ENCODE results near the gene MNT.

The MNT gene

GRCh38 chr17:2395258-2396181, 5.3 kb downstream of the MNT start:
- peak; percentile 48 for DNase-seq

GRCh38 chr17:2394775-2395201, 6.1 kb downstream of the MNT start:
- DNase-seq = no peak

DNA sequence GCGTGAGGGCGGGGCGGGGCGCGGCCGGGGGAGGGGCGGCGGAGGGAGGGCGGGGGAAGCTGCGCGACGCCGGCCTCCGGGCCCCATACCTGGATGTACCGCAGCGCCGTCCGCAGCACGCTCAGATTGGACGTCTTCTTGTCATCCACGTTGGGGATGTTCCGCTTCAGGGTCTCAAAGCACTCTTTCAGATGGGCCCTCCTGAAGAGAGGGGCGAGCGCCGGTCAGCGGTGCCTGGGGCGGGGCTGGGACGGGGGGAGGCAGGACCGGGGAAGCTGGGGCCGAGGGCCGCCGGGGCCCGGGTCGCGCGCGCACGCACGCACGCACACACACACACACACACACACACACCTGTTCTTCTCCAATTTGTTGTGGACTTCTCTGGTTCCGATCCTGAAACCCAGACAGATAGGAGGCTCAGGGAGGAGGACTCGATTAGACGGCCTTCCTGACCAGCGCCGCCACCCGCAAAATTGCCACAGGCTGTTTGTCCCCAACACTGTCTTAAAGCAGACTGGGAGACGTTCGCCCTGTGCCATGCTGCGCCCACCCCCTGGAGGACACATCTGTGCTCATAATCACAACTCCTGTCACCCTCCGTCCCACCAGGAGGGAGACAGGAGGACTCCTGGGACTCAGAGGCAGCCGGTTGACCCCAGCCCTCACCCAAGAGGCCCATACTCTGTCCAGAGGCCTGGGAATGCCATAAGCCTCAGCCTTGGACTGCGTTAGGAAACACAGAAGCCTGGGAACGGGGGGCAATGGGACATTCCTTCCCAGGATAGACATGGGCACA, 6.7 kb downstream of the MNT start:
- DNase-seq = no peak

GRCh38 chr17:2393174-2393953, 7.5 kb downstream of the MNT start:
- DNase-seq = peak; percentile 88

- DNase-seq = peak; percentile 95
These were observed 8.3 kb downstream of the MNT start for GRCh38 chr17:2392252-2393173.

GRCh38 chr17:2391597-2392251, 9.1 kb downstream of the MNT start:
- no peak for DNase-seq

DNA sequence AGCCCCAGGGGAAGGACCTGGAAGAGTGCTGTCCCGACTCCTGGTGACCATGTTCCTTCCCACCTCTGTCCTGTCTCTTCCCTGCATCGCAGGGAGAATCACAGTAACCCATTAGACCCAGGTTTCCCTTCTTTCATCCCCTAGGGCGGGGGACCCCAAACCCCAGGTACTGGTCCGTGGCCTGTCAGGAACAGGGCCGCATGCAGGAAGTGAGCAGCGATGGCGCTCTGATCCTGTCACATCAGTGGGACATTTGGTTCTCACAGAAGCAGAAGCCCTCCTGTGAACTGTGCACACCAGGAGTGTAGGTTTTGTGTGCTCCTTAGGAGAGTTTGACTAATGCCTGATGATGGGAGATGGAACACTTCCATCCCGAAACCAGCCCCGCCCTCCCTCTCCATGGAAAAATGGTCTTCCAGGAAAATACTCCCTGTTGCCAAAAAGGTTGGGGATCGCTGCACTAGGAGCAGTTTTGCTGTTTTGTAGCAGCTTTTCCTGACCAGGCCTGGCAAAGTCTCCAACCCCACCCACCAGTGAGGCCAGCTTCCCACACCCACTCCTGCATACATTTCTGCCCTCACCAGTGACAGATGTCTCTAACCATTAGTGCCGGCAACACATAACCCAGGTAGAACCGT, 10.5 kb downstream of the MNT start:
- DNase-seq = no peak

DNA sequence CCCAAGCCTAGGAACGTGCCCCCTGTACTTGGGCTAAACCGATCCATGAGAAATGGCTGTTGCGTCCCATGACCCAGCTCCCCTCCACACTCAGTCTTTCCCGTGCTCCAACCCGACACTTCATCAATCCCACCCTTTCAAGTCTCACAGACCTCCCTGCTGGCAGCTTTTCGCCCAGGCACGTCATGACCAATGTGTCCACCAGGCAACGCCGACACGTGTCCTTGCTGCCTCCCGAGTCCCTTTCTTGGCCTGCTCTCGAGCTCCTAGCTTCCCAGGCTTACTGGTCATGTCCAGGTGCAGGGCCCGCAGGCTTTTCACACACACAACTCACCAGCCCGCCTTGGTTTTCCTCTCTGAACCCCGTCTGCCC, 12.2 kb downstream of the MNT start:
- no peak for DNase-seq

DNA sequence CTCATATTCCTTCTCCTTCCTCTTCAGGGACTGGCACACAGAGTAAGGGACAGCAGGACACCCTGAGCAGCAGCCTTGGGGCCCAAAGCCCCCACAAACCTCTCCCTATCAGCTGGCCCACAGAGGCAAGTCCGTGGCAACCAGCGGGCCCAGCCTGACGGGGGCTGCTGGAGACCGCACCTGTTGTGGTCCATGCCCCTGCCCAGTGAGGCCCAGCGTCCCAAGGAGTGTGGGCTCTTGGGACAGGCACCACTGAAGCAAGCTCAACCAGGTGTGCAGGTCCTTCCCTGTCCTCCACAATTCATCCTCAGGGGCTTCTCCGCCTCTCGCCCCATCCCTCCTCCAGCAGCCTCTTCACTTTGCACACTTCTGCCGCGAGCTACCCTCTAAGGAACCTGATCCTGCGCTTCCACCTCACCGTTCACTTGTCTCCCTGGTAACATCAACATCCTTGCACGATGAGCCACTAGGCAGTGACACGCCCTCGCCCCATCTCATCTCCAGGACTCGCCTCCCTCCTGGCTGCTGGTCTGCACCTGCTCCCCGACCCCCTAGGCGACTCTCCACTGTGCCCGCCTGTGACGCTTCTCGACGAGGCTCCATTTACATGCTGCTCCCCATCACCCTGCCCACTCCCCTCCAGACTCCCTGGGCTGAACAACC, 12.7 kb downstream of the MNT start:
- DNase-seq = no peak

GRCh38 chr17:2387086-2388019, 13.5 kb downstream of the MNT start:
- no peak for DNase-seq

GRCh38 chr17:2386400-2387085, 14.3 kb downstream of the MNT start:
- no peak for DNase-seq

DNA sequence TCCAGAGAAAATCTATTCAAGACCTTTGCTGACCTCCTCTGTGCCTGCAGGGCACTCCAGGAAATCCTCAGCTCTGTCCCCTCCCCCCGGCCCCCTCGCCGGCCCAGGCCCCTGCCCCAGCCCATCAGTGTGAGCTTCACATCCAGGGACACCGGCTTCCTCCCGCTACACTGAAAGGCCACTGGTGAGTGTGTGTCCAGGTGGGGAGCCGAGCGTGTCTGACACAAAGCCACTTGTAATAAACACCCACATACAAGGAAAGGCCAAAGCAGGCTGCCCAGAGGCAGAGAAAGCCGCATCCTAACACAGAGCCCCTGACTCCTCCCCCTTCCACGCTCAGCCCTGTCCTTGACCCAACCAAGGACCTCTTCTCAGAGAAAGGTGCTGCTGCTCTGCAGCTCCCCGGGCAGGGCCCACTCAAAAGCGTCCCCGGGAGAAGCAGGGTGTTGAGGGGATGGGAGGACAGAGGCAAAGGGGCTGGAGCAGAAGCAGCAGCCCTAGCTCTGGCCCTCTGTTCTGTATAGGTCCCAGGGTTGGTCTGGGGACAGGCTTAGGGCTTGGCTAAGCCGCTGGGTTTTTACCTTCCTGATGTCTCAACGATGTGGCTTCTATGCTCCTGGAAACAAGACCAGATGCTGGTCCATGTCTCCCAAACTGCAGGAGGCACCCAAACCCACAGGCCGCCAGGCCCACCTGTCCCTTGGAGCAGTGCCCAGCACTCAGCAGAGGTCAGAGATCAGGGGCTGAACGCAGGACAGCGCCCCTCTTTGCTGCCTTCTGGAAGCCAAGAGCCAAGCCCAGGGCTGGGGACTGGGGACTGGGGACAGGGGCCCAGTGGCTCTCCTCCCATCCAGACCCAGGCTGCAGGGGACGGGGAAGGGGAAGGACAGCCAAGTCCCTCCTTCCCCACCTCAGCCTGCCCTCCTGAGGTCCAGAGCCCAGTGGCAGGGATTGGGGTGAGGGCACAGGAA, 15.3 kb downstream of the MNT start:
- no peak for DNase-seq

DNA sequence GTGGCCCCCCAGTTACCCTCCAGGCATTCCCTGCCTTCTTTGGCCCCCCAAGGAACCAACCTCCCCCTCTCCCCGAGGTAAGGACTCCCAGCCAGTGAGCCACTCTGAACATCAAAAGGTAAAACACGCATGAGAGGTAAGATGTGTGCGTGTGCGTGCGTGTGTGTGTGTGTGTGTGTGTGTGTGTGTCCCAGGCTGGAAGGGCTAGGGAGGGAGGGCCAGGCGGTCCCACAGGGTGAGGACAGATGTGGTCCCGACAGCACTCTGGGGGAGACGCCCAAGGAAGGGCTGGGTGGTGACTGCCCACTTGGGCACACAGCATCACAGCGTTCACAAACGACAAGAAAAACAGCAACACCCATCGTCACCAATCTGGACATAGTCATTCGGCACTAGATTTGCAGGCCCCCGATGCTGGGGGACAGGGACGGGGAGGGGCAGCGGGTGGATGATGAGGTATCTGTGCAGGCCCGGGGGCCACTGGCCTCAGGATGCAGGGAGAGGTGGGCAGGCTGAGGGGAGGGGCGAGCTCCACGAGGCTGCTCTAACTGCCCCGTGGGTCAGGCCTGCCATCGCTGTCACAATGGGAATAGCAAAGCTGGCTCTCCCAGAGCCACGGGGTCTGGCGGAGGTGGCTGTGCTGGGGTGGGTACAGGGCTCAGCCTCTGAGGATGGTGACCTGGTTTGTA, 16.3 kb downstream of the MNT start:
- DNase-seq = no peak

- no peak for DNase-seq
These were observed 17.2 kb downstream of the MNT start for GRCh38 chr17:2383628-2384167.

DNA sequence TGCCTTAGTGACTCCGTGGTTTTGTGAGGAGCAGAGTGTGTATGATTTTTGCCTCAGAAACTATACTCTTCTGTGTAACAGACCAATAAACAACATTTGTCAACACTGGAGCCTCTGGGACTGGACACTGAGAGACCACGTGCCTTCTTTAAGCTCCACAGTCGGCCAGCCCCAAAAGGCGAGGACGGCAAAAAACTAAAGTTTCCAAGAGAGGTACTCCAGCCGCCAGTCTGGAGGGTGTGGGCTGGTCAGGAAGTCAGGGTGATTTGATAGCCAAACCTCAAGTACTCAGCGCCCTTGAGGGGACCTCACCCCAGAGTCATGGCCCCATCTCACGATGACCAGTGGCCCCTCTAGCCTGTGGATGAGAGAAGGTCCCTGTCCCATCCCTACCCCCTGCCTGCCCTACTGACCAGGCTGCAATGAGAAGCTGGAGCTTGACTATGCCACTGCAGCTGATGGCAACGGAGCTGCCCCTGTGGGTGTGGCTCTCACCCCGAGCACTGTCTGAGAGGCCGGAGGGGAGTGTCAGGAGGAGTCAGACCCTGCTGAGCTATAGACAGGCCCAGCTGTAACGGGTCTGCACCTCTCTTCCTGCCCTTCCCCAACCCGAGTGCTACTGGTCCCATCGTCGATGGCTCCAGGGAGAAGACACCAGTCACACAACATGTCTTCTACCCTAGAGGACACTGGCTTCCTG, 19.8 kb downstream of the MNT start:
- DNase-seq = no peak
